HG03039 (cell line): ENCODE measurements around the gene ANG.
"Not testable (repeated sequence)": the region's sequence is repeated elsewhere in the genome, so short reads cannot be mapped to it uniquely, and the experiment has no call there.

Experiments
- ATAC-seq: cut with Tn5 transposase; IDR thresholded peaks from one replicate; pipeline ENCODE4 v1.9.1; 2021; ENCODE audit warnings: mild to moderate bottlenecking, moderate library complexity; ENCODE audit not compliant: unreplicated experiment

ANG gene

DNA sequence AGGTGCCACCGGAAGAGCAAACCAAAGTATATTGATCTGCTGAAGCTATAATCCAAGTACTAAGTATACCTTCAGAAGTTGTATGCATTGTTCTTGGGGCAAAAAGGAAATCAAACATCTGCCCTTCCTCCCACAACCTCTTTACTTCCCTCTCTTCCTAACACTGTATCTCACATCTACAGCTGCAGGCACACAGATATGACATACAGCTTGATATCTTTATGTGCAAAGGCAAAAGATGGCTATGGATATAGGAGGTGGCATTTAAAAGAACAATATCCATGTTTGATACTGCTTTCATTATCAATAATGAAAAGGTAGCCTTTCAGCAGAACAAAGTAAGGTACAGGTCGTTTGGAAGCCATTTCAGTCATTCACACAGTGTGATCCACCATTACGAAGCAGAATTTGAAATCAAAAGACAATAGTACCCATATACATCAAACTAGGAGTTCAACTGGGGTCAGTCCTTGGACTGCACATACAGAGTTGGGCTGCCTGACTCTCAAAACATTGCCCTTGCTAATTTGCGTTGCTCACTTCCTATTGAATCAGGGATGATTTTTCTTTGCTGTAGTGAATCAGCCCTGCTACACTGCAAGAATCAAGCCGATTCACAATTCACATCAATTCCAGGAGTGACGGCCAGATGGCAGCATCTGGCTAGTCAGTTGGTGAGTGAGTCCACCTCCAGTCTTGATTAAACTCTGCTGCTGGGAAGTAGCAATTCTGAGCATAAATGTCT is 8.9 kb downstream of the ANG start:
- ATAC-seq = no peak

- no peak for ATAC-seq
Observed at GRCh38 chr14:20698018-20698329, 9.4 kb downstream of the ANG start.

DNA sequence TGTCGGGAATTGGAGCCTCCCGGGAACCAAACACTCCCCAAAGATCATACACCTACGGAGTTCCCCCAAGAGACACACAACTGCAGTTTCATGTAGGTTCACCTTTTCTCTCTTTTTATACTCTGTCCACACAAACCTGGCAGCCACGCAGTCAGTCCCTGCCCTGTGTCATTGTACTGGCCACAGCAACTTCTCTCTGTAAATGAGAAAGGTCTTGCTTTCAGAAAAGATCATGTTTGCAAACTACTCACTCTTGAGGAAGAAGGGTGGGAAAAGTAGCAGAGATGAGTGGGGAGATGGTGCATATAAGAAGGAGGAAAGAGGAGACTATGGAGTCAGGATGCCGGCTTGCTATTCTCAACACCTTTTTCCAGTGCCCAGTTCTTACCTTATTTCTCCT is 10.4 kb downstream of the ANG start:
- ATAC-seq = no peak

GRCh38 chr14:20699931-20700330 is 11.4 kb downstream of the ANG start:
- no peak for ATAC-seq

- ATAC-seq = not testable (repeated sequence)
Observed at GRCh38 chr14:20700965-20701364, 12.4 kb downstream of the ANG start.

DNA sequence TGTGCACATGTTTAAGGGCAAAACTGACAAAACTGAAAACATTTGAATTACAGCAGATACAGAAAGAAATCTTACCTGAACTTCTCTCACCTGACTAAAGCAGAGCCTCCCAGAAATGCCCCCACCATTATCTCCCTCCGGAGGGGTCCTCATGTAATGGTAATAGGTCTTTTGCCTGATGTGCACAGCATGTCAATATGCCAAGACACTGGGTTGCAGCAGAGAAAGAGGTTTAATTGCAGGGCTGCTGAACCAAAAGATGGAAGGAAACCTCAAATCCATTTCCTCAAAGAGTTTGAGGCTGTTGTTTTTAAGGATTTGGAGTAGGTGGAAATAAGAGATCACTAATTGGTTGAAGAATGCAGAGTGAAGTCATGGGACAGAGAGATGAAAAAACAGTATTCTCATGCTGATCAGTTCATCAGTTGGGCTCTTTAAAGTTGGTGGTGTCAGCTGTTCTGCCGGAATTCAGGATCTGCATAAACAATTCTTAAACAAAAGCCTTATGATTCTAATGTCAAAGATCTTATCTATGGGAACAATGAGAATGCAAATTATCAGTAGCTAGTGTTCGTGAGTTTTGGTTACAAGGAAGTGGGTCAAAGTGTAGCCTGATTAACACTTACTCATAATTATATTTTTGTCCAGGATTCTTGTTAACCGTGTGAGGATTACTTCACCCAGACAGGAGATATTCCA is 18.2 kb downstream of the ANG start:
- no peak for ATAC-seq

DNA sequence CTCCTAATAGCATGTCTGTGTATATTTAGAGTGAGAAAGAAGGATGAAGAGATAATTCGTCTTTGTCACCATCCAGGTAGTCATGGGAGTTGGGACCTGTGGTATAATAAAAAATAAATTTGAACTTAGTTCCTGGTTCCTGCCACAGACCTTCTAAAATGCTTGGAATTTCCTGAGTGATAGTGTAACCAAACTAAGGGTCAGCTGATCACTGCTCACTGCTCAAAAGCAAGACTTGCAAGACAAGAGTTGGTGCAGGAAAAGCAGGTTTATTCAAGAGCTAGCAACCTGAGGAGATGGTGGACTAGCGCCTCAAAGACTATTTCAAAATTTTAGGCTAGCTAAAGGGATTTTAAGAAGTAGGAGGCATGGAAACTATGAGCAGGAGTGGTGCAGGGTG is 19.1 kb downstream of the ANG start:
- ATAC-seq = no peak

DNA sequence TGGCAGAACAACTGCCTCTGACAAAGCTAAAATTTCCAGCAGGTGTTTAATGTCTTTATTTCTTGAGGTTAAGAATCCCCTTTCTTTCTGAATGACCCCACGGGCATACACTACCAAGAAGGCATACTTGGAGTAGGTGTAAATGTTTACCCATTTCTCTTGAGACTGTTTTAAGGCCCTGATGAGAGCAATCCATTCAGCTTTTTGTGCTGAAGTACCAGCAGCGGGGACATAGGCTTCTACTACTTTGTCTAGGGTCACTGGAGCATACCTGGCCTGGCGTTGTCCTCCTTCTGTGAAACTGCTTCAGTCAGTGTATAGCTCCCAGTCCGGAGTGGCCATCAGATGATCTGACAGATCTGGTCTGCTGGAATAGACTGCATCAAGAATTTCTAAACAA is 22.7 kb downstream of the ANG start:
- no peak for ATAC-seq

DNA sequence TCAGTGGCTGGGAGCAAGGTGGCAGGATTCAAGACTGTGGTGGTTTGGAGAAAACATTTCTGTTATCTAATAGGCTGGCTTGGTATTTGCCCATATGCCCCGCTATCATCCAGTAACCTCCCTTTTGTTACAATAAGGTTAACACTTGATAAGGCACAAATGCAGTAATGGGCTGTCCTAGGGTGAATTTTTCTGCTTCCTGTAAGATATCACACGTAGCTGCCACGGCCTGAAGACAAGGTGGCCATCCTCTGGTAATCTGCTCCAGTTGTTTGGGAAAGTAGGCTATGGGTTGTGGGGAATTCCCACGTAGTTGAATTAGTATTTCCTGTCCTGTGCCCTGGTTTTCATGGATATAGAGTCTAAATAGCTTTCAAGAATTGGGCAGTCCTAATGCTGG is 23.1 kb downstream of the ANG start:
- no peak for ATAC-seq

- ATAC-seq = no peak
Observed at GRCh38 chr14:20712904-20713303, 24.3 kb downstream of the ANG start.

GRCh38 chr14:20714593-20715250 is 26.2 kb downstream of the ANG start:
- no peak for ATAC-seq

DNA sequence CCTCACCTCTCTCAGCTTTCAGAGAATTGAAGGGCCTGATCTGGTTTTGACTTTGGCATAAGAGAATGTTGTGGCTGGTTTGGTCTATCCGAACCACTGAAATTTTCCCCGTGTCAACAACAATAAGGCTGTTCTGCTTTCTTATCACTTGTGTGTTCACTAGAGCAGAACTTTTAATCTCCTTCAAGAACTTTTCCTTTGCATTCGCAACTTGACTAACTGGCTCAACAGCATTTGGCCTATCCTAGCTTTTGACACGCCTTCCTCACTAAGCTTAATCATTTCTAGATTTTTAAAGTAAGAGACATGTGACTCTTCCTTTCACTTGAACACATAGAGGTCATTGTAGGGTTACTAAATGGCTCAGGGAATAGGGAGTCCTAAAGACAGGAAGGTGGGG is 31.2 kb downstream of the ANG start:
- ATAC-seq = no peak

DNA sequence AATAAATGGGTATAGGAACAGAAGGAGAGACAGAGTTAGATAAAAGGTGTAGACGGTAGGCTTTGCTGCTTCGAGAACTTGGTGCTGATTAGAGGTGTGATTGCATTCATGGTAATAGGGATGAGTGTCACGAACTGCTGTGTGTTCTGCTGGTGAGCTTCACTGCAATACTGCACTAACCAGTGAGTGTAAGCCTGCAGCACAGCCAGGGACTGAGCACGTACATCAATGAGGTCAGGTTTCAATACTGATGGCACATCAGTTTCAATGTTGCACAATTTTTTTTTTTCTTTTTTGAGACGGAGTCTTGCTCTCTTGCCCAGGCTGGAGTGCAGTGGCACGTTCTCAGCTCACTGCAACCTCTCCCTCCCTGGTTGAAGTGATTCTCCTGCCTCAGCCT is 32.2 kb downstream of the ANG start:
- ATAC-seq = no peak

- no peak for ATAC-seq
Observed at GRCh38 chr14:20722016-20722415, 33.5 kb downstream of the ANG start.

GRCh38 chr14:20723488-20723887 is 34.9 kb downstream of the ANG start:
- no peak for ATAC-seq

- ATAC-seq = not testable (repeated sequence)
Observed at GRCh38 chr14:20726121-20726520, 37.6 kb downstream of the ANG start.

DNA sequence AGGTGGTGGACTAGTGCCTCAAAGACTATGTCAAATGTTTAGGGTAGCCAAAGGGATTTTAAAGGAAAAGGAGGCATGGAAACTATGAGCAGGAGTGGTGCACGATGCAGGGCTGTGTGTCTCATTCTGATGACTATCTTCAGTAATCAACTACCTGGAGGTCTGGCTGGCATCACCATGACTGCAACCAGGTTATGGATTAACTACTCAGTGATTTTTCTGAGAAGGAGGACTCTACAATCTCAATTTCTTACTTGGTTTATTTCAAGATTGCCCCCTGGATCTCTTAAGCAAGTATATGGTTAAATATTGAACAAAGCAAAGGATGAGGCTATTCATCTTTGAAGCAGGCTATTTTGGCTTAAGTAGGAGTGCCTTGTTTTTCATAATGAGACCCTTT is 38.0 kb downstream of the ANG start:
- ATAC-seq = no peak

DNA sequence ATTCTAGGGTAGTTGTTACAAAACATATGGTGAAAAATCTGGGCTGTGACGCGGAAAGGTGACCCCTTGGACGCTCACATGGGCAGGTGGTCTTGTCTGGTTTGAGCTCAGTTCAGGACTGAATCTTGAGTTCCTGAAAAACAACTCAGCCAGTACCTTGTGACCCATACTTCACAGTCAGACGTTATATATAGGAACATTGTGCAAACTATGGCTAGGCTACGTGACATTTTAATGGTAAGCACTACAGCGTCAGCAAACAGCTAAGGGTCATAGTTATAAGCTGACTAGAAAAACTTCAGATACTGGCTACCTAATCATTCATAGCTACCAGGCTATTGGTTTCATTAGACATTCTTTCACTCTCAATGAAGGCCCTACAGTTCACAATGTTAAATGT is 42.3 kb downstream of the ANG start:
- no peak for ATAC-seq

GRCh38 chr14:20732477-20732876 is 43.9 kb downstream of the ANG start:
- ATAC-seq = no peak

DNA sequence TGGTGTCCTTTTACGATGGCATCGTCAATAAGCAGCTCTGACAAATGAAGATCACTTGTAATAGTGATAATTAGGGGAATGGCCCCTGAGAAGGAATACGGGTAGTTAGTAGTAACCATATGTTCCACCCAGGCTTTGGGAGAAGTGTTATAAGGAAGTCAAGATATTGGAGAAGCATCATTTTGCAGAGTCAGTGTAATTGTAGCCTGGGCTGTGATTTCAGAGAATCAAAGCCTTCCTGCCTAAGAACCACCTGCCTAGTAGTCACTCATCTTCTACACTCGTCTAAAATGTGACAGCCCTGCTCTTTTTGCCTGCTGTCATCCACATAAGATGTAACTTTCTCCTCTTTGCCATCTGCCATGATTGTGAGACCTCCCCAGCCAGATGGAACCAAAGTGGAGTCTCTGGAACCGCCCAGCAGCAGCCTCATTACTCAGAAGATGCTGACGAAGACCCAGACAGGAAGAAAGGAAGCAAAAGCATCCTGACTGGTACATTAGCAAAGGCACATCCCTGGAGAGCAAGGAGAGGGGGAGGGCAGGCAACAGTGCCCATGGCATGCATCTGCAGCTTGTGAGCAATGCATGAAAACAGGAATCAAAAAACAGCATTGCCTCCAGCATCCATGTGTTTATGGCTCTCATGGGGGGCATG is 44.5 kb downstream of the ANG start:
- no peak for ATAC-seq

DNA sequence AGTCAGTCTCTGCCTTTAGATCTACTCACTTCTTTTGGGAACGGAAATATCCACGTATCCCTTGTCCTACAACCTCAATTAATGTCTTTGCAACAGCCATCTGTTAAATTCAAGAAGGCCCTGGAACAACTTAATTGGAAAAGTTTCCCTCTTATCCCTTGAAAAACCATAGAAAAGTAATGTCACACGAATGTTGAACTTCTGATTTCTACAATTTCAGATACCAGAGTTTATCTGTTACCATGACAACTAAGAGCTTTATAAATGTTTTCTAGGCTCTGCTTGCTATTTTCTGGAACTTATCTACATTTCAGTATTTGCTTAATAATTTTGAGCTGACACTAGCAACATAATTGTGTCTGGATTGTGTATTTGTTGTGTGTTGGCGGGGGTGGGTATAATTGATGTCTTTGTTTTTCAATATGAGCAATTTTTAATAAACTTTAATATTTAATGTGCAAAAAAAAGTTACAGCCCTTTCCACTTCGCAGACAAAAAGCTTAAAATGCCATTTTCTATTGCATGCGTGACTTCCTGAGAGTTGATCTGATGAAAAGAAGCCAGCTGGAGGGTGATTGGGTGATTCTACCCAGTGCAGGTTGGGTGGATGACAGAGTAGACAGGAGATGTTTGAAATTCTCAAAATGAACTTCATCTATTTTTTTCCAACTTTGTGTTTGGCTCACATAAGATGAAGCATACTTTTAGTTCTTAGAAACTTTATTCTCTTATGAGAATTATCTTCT is 45.3 kb downstream of the ANG start:
- no peak for ATAC-seq
